A673 (cell line): ENCODE results near the gene DCAF17. TPM values are rescaled to one million over a fixed set of nuclear protein-coding genes. Genes with fewer than 3 reads are reported as not detected.

Experiments
- BruUV-seq: library from RNA; stranded (reverse); fragments of 400-500 nt; replicated peaks from 2 replicates; lab custom pipeline; 2021; lab: Mats Ljungman, UMichigan
- CTCF ChIA-PET: fragments of 300-600 bp; sonication (Branson Sonifier 250); formaldehyde crosslinking; loops from one replicate; lab custom pipeline; 2022; ENCODE audit warnings: antibody characterized with exemption; lab: Charles Lee
- POLR2A ChIA-PET: fragments of 300-600 bp; sonication (Branson Sonifier 250); formaldehyde crosslinking; loops from one replicate; lab custom pipeline; 2022; ENCODE audit warnings: antibody characterized with exemption; ENCODE audit not compliant: low non-redundant PET; lab: Charles Lee
- DNase-seq: peaks from one replicate; pipeline ENCODE4 v3.0.0-alpha.2; 2015; ENCODE audit warnings: low spot score
- H3K27ac ChIP-seq: fragments of 200-600 bp; sonication (generic); 2 replicates; pipeline ENCODE4 v1.5.1; 2016; ENCODE audit warnings: mixed run types, low read depth, mild to moderate bottlenecking, mixed read lengths, antibody characterized with exemption, low read length; ENCODE audit not compliant: poor library complexity, severe bottlenecking
- H3K27me3 ChIP-seq: fragments of 200-600 bp; sonication (generic); replicated peaks from 2 replicates; pipeline ENCODE4 v1.6.1; 2017; ENCODE audit warnings: mixed run types, low read depth, mild to moderate bottlenecking, mixed read lengths, antibody characterized with exemption, low read length; ENCODE audit not compliant: insufficient read depth, poor library complexity
- H3K36me3 ChIP-seq: fragments of 200-600 bp; sonication (generic); 2 replicates; pipeline ENCODE4 v1.6.1; 2016; ENCODE audit warnings: mixed run types, mild to moderate bottlenecking, mixed read lengths, antibody characterized with exemption, low read length; ENCODE audit not compliant: insufficient read depth, poor library complexity, severe bottlenecking
- H3K4me1 ChIP-seq: fragments of 200-600 bp; sonication (generic); 2 replicates; pipeline ENCODE4 v1.6.1; 2017; ENCODE audit warnings: mixed run types, mild to moderate bottlenecking, mixed read lengths, antibody characterized with exemption, low read length; ENCODE audit not compliant: insufficient read depth, poor library complexity, severe bottlenecking
- H3K4me3 ChIP-seq: fragments of 200-600 bp; sonication (generic); 2 replicates; pipeline ENCODE4 v1.5.1; 2016; ENCODE audit warnings: low read depth, mixed run types, mild to moderate bottlenecking, mixed read lengths, low read length; ENCODE audit not compliant: poor library complexity, severe bottlenecking
- H3K9me3 ChIP-seq: fragments of 200-600 bp; sonication (generic); 2 replicates; pipeline ENCODE4 v1.6.1; 2016; ENCODE audit warnings: mixed run types, low read depth, mild to moderate bottlenecking, mixed read lengths, antibody characterized with exemption, low read length; ENCODE audit not compliant: poor library complexity, severe bottlenecking
- EZH2 ChIP-seq: fragments of 200-600 bp; sonication (generic); IDR thresholded peaks from 2 replicates; pipeline ENCODE4 v1.6.1; 2017; ENCODE audit warnings: borderline replicate concordance, low read depth, mild to moderate bottlenecking, mixed read lengths, antibody characterized with exemption, low read length; ENCODE audit not compliant: poor library complexity, severe bottlenecking
- intact Hi-C: fragments of 100-400 bp; cut with micrococcal nuclease; formaldehyde crosslinking; loops from one replicate; pipeline ENCODE4 v1.10.0; 2022; ENCODE audit not compliant: unreplicated experiment
- total RNA-seq: library from RNA; stranded (reverse); gene quantifications from 2 replicates; pipeline ENCODE4 v1.2.3, GENCODE V29; 2021
- TF ChIP-seq, protein P1 (sequence below): fragments of 300-800, 200-600 bp; sonication (generic); conservative IDR thresholded peaks from 2 replicates; pipeline ENCODE4 v1.5.1; 2017; ENCODE audit warnings: low read depth, mild to moderate bottlenecking, antibody characterized with exemption, low read length, moderate library complexity, mixed read lengths

DCAF17 gene
- total RNA-seq, 1 experiment from 2014 or later = 25.0 TPM

DNA sequence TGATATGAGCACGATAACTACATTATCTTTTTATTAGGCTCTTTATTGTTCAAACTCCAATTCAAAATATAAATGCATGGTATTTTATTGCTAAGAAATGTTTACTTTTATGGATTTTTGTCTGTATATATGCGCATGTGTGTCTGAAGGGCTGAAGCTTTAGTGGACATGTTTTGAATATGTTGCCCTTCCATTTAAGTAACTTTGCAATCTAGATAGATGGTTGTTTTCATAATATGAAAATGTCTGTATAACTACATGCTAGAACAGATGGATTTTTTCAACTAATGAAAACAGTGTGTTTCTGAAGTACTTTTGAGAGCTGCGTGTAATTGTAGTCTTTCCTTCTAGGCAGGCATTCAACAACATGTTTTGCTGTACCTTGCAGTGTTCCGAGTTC, 18.7 kb downstream of the DCAF17 start:
- no peak for TF ChIP-seq EZH2
- TF ChIP-seq, protein P1, sequence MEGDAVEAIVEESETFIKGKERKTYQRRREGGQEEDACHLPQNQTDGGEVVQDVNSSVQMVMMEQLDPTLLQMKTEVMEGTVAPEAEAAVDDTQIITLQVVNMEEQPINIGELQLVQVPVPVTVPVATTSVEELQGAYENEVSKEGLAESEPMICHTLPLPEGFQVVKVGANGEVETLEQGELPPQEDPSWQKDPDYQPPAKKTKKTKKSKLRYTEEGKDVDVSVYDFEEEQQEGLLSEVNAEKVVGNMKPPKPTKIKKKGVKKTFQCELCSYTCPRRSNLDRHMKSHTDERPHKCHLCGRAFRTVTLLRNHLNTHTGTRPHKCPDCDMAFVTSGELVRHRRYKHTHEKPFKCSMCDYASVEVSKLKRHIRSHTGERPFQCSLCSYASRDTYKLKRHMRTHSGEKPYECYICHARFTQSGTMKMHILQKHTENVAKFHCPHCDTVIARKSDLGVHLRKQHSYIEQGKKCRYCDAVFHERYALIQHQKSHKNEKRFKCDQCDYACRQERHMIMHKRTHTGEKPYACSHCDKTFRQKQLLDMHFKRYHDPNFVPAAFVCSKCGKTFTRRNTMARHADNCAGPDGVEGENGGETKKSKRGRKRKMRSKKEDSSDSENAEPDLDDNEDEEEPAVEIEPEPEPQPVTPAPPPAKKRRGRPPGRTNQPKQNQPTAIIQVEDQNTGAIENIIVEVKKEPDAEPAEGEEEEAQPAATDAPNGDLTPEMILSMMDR = no peak
- H3K27ac ChIP-seq = no peak overlapping the region
- H3K9me3 ChIP-seq = peaks cover 4% of the 10 kb centered on the region
- no peak overlapping the region for H3K4me3 ChIP-seq
- no TSS peak for BruUV-seq
- ChIA-PET POLR2A (no interaction called here), CTCF (no interaction called here)
- peaks cover 56% of the 10 kb centered on the region for H3K36me3 ChIP-seq
- no peaks in the 10 kb centered on the region for H3K4me1 ChIP-seq
- intact Hi-C loops = no loop called here
- no peaks in the 10 kb centered on the region for H3K27me3 ChIP-seq
- DNase-seq = no peak

DNA sequence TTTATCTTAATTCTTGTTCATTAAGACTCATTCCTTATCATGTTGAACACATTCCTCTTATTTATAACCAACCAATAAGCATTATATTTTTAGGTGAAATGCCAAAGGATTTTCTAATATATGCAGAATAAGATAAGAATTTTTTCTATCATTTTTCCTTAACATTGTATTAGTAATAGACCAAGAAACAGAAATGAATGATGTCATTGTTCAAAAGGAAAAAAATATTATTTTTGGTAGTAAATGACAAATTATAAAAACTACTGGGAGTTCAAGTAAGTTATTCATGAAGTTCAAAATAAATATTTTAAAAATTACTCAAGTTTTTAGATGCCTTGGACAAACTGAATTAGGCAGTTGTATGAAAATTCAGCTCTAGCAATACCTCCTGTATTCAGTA, 25.5 kb downstream of the DCAF17 start:
- no TSS peak for BruUV-seq
- TF ChIP-seq, protein P1 = no peak
- no peak for TF ChIP-seq EZH2
- peaks cover 34% of the 10 kb centered on the region for H3K36me3 ChIP-seq
- H3K27me3 ChIP-seq = no peaks in the 10 kb centered on the region
- H3K4me3 ChIP-seq = no peak overlapping the region
- no peak for DNase-seq
- intact Hi-C loops = no loop called here
- POLR2A ChIA-PET = no interaction called here
- CTCF ChIA-PET = no interaction called here
- H3K27ac ChIP-seq = no peak overlapping the region
- no peaks in the 10 kb centered on the region for H3K4me1 ChIP-seq
- H3K9me3 ChIP-seq = peaks cover 6% of the 10 kb centered on the region

DNA sequence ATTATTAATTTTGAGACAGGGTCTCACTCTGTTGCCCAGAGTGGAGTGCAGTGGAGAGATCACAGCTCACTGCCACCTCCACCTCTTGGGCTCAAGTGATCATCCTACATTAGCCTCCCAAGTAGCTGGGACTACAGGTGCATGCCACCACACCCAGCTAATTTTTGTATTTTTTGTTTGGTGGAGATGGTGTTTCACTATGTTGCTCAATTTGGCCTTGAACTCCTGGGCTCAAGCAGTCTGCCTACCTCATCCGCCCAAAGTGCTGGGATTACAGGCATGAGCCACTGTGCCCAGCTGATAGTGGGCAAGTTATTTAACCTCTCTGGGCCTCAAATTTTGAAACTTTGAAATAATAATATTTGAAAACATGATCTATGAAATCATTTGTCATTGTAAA, 26.5 kb downstream of the DCAF17 start:
- no peak overlapping the region for H3K27ac ChIP-seq
- no TSS peak for BruUV-seq
- POLR2A ChIA-PET = no interaction called here
- no peak overlapping the region for H3K4me3 ChIP-seq
- H3K27me3 ChIP-seq = no peaks in the 10 kb centered on the region
- intact Hi-C loops = no loop called here
- no peaks in the 10 kb centered on the region for H3K4me1 ChIP-seq
- TF ChIP-seq, protein P1 = no peak
- TF ChIP-seq EZH2 = no peak
- H3K9me3 ChIP-seq = peaks cover 6% of the 10 kb centered on the region
- CTCF ChIA-PET = no interaction called here
- no peak for DNase-seq
- peaks cover 28% of the 10 kb centered on the region for H3K36me3 ChIP-seq
